HG02588 (cell line): Measurements from ENCODE around the gene SPEM3.

Source experiments
- ATAC-seq: cut with Tn5 transposase; IDR thresholded peaks from one replicate; pipeline ENCODE4 v1.9.1; 2021; ENCODE audit warnings: mild to moderate bottlenecking, moderate library complexity; ENCODE audit not compliant: unreplicated experiment

Gene SPEM3

DNA sequence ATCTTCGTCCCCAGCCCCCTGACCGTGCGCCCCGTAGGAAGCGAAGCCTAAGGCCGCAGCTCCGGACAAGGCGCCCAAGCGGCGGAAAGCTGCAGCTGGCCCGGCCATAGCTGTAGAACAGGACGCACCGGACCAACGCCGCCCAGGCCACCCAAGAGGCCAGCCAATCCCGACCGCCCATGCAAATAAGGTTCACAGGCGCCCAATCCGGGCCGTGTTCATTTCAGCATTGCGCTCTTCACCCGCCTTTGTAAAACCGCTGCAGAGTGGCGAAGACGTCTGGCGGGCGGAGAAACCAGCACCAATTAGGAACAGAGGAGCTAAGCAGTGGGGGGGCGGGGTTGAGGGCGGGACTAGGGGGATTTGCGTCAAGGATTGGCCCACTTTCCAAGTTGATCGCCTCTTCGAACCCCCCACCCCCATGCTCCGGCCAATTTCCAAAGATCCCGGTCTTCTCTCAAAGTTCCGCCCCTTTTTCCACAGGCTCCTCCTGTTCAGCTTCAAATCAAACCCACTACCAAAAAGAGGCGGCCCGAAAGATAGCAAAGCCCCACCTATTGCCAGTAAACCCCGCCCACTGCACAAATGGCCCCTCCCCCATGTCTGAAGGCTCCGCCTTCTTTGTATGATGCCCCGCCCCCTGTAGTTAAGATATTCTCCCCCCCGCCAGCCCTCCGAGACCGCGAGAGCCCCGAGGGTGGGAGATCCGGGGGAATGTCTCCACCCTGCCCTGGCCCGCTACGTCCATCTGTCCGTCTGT lies 24.5 kb upstream of the SPEM3 start, which contains the start of gene TMEM256:
TSS of gene TMEM256 (minus strand) at position 121 of the 760 bp plus-strand sequence. CDS start at position 108, 13 bp downstream.
- peak; percentile 92 for ATAC-seq

DNA sequence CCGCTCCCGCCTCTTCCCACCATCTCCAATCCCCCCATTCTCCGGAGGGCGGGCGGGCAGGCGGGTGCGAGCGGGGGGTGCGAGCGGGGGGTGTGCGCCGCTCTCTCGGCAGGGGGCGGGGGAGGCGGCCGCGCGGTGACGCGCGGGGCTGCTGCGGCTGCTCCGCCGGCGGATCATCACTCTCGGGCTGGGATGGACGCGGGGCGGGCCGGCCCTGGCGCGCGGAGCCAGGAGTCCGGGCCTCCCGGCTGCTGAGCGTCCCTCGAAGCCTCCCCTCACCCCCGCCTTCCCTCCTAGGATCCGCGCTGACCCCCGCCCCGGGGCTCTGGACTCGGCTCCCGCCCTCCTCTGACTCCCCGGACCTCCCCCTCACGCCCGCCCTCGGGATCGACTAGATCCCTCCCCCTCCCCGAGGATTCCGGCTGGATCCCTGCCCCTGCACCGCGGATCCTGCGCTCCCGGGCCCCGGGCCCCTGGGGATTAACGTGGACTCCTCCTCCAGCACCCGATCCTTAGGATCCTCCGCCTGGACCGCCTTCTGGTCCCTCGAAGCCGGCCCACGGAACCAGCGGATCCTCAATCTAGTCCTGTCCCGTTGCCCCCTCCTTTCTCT lies 23.8 kb upstream of the SPEM3 start:
- peak; percentile 13 for ATAC-seq

DNA sequence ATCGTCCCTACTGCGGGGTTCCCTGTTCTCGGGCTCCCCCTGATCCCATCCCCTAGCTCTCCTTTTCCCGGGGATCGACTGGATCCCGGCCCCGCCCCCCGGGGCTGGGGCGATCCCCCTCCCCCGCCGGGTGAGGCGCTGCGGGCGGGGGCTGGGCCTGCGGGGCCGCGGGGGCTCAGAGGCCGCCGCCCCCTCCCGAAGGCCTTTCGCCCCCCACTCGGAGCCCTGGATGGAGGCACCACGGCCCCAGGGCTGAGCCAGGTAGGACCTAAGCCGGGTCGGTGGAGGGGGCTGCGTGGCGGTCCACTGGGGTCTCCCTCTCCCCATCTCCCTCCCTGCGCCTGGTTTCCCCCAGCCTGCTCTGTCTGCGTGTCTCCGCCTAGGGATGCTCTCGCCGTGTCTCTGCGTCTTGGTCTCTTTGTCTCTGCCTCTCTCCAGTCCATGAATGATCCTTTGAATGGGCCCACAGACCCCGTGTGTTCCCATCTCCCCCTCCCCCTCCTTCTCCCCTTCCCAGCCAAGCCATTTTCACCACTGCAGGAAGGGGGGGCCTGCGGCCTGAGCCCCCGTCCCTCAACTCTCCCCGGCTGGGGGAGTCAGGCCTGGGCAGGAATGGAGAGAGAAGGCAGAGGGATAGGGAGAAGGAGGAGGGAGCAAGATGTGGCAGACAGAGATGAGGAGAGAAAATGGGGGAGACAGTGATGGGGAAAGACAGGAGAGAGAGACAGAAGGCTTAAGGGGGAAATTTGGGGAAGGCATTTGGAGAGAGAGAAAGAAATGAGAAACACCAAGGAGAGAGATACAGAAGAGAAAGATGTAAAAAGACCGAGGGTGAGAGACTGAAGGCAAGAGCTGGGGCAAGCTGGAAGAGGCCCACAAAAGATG lies 23.1 kb upstream of the SPEM3 start:
- ATAC-seq: no peak

DNA sequence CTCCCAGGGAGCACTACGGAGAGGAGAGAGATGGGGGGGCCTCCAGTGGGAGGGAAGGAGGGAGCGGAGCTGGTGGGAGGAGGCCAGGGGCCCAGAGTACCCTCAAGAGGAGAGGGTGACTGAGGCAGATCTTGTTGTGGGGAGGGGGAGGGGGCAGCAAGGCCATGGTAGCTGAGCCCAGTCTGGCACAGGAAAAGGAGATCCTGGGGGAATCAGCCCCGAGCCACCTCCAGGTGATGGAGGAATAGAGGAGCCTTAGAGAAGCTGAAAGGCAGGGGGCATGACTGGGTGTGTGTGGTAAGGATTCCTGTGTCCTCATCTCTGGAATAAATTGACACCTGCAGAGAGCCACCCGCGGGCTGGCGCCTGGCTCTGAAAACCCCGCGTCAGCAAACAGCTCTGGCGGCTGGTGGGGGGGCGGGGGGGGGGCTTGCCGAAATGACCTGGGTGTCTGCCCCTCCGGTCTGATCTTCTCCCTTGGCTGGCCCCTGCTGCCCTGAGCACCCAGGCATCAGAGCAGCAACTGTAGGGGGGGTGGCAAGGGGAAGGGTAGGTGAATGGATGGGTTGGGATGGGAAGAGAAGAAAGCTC lies 22.3 kb upstream of the SPEM3 start:
- no peak for ATAC-seq

DNA sequence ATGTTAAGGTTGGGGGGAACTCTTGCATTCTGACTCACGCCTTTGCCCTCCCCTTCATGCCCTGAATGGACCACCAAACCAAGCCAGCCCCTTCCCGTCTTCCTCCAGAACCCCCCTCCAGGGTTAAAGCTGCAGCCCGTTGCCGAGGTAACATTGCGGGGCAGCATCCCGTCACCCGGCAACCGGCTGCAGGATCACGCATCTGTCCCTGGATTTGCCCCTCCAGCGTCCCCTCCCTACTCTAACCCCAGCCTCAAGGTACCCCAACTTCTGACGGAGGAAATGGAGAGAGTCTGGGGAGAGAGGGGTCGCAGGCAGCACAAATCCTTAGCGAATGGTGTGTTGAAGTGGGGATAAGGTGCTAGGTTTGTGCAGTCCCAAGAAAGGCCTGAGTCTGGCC lies 21.6 kb upstream of the SPEM3 start:
- no peak for ATAC-seq

DNA sequence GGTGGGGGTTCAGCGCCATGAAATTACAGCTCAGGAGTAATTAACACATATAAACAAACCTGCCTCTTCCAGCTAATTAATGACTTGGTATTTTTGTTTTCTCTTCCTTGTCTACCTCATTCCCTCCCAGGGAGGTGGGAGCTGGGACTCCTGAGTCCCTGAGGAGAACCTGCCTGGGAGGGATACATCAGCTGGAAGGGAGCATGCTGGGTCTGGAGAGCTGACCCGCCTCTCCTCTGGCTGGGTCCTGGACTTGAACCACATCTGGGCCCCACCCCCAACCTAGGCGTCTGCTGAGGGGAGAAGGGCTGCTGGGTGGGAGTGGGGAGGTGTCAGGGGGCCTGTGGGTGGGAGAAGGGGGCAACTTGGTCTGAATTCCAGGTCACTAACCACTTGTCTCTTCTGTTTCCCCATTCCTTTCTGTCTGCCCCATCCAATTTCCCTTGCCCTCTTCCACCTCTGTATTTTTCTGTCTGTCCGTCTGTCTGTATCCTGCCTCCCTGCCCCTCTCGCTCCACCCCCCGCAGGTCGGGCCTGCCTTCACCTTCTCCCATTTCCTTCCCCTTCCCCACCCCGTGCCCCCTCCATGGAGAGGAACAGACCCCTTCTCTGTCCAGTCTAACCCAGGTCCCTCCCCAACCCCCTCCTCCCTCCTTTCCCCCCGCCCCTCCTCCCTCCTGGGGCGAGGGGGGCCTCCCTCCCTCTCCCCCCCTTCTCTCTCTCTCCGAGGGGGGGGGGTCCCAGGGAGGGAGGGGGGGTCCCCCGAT lies 21.0 kb upstream of the SPEM3 start, which contains the start of gene NLGN2:
TSS of gene NLGN2 (plus strand) at position 361 of the 767 bp plus-strand sequence. CDS start 411 bp downstream, outside the sequence.
- ATAC-seq: no peak

DNA sequence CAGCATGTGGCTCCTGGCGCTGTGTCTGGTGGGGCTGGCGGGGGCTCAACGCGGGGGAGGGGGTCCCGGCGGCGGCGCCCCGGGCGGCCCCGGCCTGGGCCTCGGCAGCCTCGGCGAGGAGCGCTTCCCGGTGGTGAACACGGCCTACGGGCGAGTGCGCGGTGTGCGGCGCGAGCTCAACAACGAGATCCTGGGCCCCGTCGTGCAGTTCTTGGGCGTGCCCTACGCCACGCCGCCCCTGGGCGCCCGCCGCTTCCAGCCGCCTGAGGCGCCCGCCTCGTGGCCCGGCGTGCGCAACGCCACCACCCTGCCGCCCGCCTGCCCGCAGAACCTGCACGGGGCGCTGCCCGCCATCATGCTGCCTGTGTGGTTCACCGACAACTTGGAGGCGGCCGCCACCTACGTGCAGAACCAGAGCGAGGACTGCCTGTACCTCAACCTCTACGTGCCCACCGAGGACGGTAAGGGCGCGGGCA lies 20.4 kb upstream of the SPEM3 start:
- ATAC-seq: no peak

DNA sequence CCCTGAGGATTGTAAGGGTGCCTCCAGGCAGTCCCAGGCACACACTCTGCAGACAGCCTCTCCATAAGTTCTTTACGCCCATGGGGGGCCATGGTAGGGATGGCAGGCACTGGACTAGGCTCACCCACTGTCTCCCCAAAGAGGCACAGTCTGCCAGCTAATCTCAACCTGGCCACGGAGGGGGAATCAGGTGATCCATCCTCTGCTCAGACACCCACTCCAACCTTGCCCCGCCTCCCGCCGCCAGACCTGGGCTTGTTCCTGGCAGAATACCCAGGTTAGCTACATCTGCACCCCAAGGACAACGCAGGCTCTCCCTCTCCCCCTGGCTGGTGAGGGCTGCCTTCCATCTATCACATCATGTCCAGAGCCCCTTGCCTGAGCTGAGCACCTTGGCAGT lies 19.8 kb upstream of the SPEM3 start:
- ATAC-seq: no peak

DNA sequence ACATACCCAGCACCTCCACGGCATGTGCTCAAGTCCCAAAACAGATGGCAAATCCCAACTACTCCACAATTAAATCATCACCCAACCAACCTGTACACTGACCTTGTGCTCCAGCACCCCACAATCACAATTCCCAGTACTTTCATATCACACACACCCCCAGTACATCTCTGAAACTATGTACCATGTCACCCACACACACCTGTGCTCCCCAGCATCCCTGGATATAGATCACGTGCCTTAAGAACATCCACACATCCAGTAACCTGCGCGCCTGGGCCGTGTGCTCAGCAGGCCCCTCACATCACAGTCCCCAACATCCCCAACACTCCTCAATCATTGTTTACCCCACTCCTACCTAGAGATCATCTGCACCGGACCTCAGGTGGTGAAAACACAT lies 18.9 kb upstream of the SPEM3 start:
- ATAC-seq: no peak

DNA sequence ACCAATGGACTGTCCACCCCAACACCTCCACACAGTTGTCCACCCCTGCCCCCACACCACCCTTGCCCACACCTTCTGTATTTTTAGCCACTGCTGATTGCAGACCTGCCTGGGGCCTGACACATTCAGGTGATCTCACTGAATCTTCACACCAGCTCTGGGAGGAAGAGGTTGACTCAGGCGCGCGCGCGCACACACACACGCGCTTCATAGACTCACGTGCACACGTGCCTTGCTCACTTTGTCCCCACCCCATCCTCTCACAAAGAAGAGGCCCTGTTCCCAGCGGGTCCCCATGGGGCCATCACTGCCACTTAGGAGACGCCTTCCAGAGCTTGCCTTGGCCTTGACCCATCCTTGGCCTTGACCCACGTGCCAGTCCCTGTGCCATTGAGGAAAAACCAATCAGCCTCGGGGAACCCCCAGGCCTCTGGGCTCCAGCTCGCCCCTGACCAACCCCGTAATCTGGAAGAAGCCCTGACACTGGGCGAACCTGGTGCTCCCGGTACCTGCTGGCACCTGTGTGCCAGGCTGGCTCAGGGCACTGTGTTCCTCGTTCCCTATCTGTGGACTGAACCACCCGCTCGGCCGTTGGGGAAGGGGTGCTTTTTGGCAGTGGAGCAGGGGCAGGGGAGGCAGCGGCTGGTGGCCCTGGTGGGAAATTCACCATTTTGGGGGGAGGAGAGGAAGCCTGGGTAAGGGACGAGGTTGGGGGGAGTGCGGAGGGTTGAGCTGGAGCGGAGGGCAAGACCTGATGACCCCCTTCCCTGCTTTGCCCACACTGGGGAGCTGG lies 17.8 kb upstream of the SPEM3 start:
- no peak for ATAC-seq

DNA sequence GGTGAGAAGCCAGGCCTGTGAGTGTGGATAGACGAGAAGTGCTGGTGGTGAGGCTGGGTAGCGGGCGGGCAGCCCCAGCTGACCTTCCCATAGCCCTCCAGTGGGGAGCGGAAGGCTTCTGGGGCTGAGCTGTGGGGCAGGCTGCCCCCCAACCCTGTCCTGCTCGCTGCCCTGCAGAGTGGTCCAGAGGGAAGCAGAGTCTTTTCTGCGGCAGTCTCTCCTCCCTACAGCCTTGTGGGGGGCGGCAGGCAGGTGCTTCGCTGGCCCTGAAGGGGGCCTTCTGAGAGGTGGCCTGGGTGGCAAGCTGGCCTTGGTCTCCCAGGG lies 17.3 kb upstream of the SPEM3 start:
- ATAC-seq: no peak

DNA sequence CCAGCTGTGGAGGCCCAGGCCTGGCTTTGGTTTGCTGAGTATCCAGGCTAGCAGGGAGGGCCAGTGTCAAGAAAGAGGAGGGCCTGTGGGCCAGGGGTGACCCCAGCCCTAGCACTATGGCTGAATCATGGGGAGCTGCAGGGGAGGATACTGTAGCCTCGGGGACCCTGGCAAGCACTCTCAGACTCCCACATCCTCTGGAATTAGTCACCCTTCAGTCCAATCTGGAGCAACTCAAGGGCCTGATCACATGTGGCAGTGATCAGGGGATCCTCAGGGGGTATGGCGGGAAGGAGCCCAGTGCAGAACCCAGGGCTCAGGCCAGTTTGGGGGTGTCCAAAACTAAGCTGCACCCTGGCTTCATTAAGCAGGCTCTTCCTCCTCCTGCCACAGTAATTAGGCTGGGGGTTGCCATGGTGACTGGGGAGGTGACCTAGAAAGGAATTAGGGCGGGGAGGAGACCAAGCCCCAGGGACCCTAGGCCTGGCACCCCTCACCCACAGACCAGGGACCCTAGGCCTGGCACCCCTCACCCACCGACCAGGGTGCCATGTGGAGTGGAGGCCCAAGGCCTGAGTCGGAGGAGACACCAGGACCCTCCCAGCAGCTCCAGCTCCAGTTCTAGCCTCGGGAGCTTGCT lies 15.2 kb upstream of the SPEM3 start:
- ATAC-seq: no peak

DNA sequence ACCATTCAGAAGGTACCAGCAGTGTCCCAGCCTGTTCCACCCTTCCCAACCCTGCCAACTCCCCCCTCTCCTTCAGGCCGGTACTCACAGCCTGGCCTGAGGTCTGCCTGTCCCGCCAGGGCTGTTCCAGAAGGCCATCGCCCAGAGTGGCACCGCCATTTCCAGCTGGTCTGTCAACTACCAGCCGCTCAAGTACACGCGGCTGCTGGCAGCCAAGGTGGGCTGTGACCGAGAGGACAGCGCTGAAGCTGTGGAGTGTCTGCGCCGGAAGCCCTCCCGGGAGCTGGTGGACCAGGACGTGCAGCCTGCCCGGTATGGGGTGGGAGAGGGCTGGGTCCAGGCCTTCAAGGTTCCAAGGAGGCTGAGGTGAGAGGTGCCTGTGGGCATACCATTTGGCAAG lies 13.8 kb upstream of the SPEM3 start:
- no peak for ATAC-seq

DNA sequence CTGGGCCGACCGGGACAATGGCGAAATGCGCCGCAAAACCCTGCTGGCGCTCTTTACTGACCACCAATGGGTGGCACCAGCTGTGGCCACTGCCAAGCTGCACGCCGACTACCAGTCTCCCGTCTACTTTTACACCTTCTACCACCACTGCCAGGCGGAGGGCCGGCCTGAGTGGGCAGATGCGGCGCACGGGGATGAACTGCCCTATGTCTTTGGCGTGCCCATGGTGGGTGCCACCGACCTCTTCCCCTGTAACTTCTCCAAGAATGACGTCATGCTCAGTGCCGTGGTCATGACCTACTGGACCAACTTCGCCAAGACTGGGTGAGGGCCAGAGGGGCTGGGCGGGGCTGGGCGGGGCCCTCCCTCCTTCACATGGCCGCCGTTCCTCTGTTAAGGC lies 12.9 kb upstream of the SPEM3 start:
- no peak for ATAC-seq

DNA sequence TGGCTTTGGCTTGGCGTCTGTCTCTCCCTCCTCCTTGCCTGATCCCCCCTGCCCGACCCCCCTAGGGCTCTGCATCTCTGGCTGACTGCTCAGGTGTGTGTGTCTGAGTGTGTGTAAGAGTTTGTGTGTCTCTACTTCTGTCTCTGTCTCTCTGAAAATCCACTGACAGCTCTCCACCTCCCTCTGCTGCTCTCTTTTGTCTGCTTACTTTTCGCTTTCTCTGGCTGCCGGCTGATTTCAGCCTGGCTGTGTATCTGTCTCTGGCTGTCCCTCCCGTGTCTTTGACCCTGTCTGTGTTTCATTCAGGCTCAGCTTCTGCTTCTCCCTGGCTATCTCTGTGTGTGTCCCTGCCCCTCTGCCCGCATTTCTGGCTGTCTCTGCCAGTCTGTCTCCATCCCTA lies 12.3 kb upstream of the SPEM3 start:
- no peak for ATAC-seq

DNA sequence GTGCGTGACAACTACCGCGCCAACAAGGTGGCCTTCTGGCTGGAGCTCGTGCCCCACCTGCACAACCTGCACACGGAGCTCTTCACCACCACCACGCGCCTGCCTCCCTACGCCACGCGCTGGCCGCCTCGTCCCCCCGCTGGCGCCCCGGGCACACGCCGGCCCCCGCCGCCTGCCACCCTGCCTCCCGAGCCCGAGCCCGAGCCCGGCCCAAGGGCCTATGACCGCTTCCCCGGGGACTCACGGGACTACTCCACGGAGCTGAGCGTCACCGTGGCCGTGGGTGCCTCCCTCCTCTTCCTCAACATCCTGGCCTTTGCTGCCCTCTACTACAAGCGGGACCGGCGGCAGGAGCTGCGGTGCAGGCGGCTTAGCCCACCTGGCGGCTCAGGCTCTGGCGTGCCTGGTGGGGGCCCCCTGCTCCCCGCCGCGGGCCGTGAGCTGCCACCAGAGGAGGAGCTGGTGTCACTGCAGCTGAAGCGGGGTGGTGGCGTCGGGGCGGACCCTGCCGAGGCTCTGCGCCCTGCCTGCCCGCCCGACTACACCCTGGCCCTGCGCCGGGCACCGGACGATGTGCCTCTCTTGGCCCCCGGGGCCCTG lies 11.5 kb upstream of the SPEM3 start:
- ATAC-seq: no peak

DNA sequence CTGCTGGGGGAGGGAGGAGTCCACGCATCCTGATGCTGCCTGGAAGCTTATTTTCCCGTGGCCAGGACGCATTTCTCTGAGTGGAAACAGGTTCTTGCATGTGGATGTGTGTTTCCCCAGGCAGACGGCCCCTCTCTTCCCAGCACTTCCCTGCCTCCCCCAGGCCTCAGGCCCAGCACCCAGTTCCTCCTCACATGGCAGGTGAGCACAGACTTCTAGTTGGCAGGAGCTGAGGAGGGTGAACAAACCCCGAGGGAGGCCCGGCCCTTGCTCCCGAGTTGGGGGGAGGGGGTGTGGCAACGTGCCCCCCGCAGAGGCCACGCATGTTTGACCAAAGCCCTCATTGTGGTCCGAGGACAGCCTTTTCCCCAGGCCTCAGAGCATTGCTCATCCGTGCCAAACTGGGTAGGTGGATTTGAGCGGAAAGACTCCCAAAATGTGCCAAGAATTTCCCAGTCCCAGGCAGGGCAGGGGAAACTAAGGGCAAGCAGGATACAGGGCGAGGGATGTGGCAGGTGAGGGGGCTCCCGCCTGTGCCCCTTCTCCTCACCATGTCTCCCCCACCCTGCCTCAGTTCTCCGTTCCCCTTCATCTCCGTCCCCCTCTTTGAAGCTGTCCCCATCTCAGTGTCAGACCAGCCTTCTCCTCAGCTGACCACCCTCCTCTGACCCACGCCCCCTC lies 10.0 kb upstream of the SPEM3 start:
- ATAC-seq: no peak
